ENCODE measurements around the gene LSM14A. TPM values are rescaled to one million over a fixed set of nuclear protein-coding genes. Genes with fewer than 3 reads are reported as not detected.

LSM14A gene
- total and polyA plus RNA-seq, 2 of the 13 experiments (the other 11 are each of a cell fraction or from before 2014, with no cell fraction given) = 77.0 to 83.6 TPM

DNA sequence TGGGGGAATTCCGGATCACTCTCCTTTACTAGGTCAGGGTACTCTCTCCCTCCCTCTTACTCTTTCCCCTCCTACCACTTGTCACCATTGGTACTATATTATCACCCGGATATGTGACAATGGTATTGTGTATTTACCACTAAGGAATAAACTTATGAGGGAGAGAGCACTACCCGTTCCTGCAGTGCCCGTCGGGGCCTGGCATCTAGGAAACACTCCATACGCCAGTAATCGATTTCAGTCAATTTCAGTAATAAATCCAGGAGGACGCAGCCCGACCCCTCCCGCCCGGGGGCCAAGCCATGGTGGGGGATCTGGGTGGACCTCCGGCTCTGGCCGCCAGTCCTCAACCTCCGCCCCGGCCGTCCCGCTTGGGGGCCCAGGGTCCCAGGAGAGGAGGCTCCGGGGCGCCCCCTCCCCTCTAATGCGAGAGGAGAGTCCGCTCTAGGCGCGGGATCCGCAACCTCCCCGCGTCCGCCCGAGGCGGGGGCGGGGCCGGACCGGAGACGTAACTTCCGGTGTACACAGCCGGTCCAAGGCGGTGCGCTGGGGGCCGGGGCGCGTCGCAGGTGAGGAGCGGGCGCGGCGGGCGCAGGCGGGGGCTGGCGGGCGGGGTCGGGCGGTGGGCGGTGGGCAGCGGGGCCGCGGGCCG is 81.9 kb downstream of the LSM14A start, which contains the start of gene GARRE1 (continued):
- TF ChIP-seq NAIF1 (CRISPR knock-in tag; IDR thresholded peaks at IDR 0.05; ENCODE audit: borderline replicate concordance) = 0 out of 2 replicates have a peak, but pooled peaks have one; percentile 18
- TF ChIP-seq SKI (IDR thresholded peaks at IDR 0.05; ENCODE audit: partially characterized antibody) = no peak
- no peak for TF ChIP-seq TBP (CRISPR knock-in tag; IDR thresholded peaks at IDR 0.05)
- TF ChIP-seq TOPORS (CRISPR knock-in tag; IDR thresholded peaks at IDR 0.05) = no peak
- TF ChIP-seq, protein P1, sequence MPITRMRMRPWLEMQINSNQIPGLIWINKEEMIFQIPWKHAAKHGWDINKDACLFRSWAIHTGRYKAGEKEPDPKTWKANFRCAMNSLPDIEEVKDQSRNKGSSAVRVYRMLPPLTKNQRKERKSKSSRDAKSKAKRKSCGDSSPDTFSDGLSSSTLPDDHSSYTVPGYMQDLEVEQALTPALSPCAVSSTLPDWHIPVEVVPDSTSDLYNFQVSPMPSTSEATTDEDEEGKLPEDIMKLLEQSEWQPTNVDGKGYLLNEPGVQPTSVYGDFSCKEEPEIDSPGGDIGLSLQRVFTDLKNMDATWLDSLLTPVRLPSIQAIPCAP (CRISPR knock-in tag; IDR thresholded peaks at IDR 0.05; ENCODE audit: low read depth) = no peak
- TF ChIP-seq PHF5A (CRISPR knock-in tag; IDR thresholded peaks at IDR 0.05; ENCODE audit: low read depth, unreplicated experiment) = no peak
- TF ChIP-seq POGZ (CRISPR knock-in tag; IDR thresholded peaks at IDR 0.05) = no peak
- TF ChIP-seq, protein P2, sequence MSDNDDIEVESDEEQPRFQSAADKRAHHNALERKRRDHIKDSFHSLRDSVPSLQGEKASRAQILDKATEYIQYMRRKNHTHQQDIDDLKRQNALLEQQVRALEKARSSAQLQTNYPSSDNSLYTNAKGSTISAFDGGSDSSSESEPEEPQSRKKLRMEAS (IDR thresholded peaks at IDR 0.05) = peak; percentile 60; the same call in 1 of the 2 replicates
- TF ChIP-seq, protein P3, sequence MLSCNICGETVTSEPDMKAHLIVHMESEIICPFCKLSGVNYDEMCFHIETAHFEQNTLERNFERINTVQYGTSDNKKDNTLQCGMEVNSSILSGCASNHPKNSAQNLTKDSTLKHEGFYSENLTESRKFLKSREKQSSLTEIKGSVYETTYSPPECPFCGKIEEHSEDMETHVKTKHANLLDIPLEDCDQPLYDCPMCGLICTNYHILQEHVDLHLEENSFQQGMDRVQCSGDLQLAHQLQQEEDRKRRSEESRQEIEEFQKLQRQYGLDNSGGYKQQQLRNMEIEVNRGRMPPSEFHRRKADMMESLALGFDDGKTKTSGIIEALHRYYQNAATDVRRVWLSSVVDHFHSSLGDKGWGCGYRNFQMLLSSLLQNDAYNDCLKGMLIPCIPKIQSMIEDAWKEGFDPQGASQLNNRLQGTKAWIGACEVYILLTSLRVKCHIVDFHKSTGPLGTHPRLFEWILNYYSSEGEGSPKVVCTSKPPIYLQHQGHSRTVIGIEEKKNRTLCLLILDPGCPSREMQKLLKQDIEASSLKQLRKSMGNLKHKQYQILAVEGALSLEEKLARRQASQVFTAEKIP (CRISPR knock-in tag; IDR thresholded peaks at IDR 0.05; ENCODE audit: borderline replicate concordance) = no peak
- TF ChIP-seq, protein P4, sequence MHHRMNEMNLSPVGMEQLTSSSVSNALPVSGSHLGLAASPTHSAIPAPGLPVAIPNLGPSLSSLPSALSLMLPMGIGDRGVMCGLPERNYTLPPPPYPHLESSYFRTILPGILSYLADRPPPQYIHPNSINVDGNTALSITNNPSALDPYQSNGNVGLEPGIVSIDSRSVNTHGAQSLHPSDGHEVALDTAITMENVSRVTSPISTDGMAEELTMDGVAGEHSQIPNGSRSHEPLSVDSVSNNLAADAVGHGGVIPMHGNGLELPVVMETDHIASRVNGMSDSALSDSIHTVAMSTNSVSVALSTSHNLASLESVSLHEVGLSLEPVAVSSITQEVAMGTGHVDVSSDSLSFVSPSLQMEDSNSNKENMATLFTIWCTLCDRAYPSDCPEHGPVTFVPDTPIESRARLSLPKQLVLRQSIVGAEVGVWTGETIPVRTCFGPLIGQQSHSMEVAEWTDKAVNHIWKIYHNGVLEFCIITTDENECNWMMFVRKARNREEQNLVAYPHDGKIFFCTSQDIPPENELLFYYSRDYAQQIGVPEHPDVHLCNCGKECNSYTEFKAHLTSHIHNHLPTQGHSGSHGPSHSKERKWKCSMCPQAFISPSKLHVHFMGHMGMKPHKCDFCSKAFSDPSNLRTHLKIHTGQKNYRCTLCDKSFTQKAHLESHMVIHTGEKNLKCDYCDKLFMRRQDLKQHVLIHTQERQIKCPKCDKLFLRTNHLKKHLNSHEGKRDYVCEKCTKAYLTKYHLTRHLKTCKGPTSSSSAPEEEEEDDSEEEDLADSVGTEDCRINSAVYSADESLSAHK (CRISPR knock-in tag; IDR thresholded peaks at IDR 0.05; ENCODE audit: borderline replicate concordance) = no peak
- TF ChIP-seq, protein P5, sequence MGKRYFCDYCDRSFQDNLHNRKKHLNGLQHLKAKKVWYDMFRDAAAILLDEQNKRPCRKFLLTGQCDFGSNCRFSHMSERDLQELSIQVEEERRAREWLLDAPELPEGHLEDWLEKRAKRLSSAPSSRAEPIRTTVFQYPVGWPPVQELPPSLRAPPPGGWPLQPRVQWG (CRISPR knock-in tag; IDR thresholded peaks at IDR 0.05; ENCODE audit: borderline replicate concordance, low read depth) = no peak
- TF ChIP-seq, protein P6, sequence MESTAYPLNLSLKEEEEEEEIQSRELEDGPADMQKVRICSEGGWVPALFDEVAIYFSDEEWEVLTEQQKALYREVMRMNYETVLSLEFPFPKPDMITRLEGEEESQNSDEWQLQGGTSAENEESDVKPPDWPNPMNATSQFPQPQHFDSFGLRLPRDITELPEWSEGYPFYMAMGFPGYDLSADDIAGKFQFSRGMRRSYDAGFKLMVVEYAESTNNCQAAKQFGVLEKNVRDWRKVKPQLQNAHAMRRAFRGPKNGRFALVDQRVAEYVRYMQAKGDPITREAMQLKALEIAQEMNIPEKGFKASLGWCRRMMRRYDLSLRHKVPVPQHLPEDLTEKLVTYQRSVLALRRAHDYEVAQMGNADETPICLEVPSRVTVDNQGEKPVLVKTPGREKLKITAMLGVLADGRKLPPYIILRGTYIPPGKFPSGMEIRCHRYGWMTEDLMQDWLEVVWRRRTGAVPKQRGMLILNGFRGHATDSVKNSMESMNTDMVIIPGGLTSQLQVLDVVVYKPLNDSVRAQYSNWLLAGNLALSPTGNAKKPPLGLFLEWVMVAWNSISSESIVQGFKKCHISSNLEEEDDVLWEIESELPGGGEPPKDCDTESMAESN (CRISPR knock-in tag; conservative IDR thresholded peaks at IDR 0.05) = peak; percentile 72; the same call in 1 of the 2 replicates
- no peak for TF ChIP-seq BCL6 (CRISPR knock-in tag; IDR thresholded peaks at IDR 0.05)
- TF ChIP-seq ZNF232 (CRISPR knock-in tag; IDR thresholded peaks at IDR 0.05; ENCODE audit: borderline replicate concordance) = peak; percentile 30; the same call in 1 of the 2 replicates
- TF ChIP-seq, protein P7, sequence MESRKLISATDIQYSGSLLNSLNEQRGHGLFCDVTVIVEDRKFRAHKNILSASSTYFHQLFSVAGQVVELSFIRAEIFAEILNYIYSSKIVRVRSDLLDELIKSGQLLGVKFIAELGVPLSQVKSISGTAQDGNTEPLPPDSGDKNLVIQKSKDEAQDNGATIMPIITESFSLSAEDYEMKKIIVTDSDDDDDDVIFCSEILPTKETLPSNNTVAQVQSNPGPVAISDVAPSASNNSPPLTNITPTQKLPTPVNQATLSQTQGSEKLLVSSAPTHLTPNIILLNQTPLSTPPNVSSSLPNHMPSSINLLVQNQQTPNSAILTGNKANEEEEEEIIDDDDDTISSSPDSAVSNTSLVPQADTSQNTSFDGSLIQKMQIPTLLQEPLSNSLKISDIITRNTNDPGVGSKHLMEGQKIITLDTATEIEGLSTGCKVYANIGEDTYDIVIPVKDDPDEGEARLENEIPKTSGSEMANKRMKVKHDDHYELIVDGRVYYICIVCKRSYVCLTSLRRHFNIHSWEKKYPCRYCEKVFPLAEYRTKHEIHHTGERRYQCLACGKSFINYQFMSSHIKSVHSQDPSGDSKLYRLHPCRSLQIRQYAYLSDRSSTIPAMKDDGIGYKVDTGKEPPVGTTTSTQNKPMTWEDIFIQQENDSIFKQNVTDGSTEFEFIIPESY (CRISPR knock-in tag; IDR thresholded peaks at IDR 0.05) = no peak
- no peak for TF ChIP-seq YY1 (IDR thresholded peaks at IDR 0.05; ENCODE audit: insufficient read depth, insufficient replicate concordance, low read depth, low read length)
- TF ChIP-seq YEATS2 (CRISPR knock-in tag; IDR thresholded peaks at IDR 0.05; ENCODE audit: borderline replicate concordance) = peak; percentile 67; the same call in 1 of the 2 replicates
